GM23248 (cell line): ENCODE results near the gene CACNA1I. TPM values are rescaled to one million over a fixed set of nuclear protein-coding genes. Genes with fewer than 3 reads are reported as not detected.

Source experiments
- DNase-seq: peaks from one replicate; pipeline ENCODE4 v3.0.0-alpha.2; 2015
- H2AFZ ChIP-seq: fragments of 200-600 bp; sonication (generic); 2 replicates; pipeline ENCODE4 v1.6.1; 2016; ENCODE audit warnings: antibody characterized with exemption
- H3F3A ChIP-seq: fragments of 200-600 bp; sonication (generic); 2 replicates; pipeline ENCODE4 v1.6.1; 2016; ENCODE audit warnings: mild to moderate bottlenecking, antibody characterized with exemption, mixed run types; ENCODE audit not compliant: insufficient read depth
- H3K27ac ChIP-seq: fragments of 200-600 bp; sonication (generic); 2 replicates; pipeline ENCODE4 v1.5.1; 2016; ENCODE audit warnings: mild to moderate bottlenecking
- H3K27me3 ChIP-seq: fragments of 200-600 bp; sonication (generic); replicated peaks from 2 replicates; pipeline ENCODE4 v1.6.1; 2016; ENCODE audit warnings: mild to moderate bottlenecking; ENCODE audit not compliant: insufficient read depth
- H3K36me3 ChIP-seq: fragments of 200-600 bp; sonication (generic); 2 replicates; pipeline ENCODE4 v1.6.1; 2016; ENCODE audit warnings: low read depth, mild to moderate bottlenecking
- H3K4me1 ChIP-seq: fragments of 200-600 bp; sonication (generic); 2 replicates; pipeline ENCODE4 v1.6.1; 2016; ENCODE audit warnings: mild to moderate bottlenecking; ENCODE audit not compliant: insufficient read depth
- H3K4me2 ChIP-seq: fragments of 200-600 bp; sonication (generic); one replicate; pipeline ENCODE4 v1.6.1; 2016; ENCODE audit warnings: mild to moderate bottlenecking; ENCODE audit not compliant: unreplicated experiment
- H3K4me3 ChIP-seq: fragments of 200-600 bp; sonication (generic); 2 replicates; pipeline ENCODE4 v1.5.1; 2016; ENCODE audit warnings: mild to moderate bottlenecking
- H3K79me2 ChIP-seq: fragments of 200-600 bp; sonication (generic); 2 replicates; pipeline ENCODE4 v1.6.1; 2016; ENCODE audit warnings: mild to moderate bottlenecking; ENCODE audit not compliant: insufficient read depth
- H3K9ac ChIP-seq: fragments of 200-600 bp; sonication (generic); 2 replicates; pipeline ENCODE4 v1.6.1; 2016; ENCODE audit warnings: mild to moderate bottlenecking
- H3K9me2 ChIP-seq: fragments of 200-600 bp; sonication (generic); 2 replicates; pipeline ENCODE4 v1.6.1; 2016; ENCODE audit warnings: mixed run types, mild to moderate bottlenecking, moderate library complexity; ENCODE audit not compliant: insufficient read depth
- H3K9me3 ChIP-seq: fragments of 200-600 bp; sonication (generic); one replicate; pipeline ENCODE4 v1.6.1; 2017; ENCODE audit warnings: low read depth
- H4K20me1 ChIP-seq: fragments of 200-600 bp; sonication (generic); 2 replicates; pipeline ENCODE4 v1.6.0; 2016; ENCODE audit not compliant: insufficient read depth
- EZH2 ChIP-seq: fragments of 200-600 bp; sonication (generic); IDR thresholded peaks from 2 replicates; pipeline ENCODE4 v1.6.1; 2018; ENCODE audit warnings: antibody characterized with exemption, mild to moderate bottlenecking; ENCODE audit not compliant: insufficient read depth, poor library complexity, severe bottlenecking
- EZH2phosphoT487 ChIP-seq: fragments of 200-600 bp; sonication (generic); IDR thresholded peaks from 2 replicates; pipeline ENCODE4 v1.6.1; 2018; ENCODE audit warnings: antibody characterized with exemption, moderate library complexity, mild to moderate bottlenecking, low read depth; ENCODE audit not compliant: insufficient read depth
- WGBS, 2 experiments: methylation state at CpG; one replicate each; pipeline ENCODE4 v1.1.6; 2015 to 2017; ENCODE audit warnings: low lambda C conversion rate in 2 of 2, low coverage in 1 of 2; ENCODE audit errors: missing lambda C conversion rate in 2 of 2; 5-methylcytosine and 5-hydroxymethylcytosine counted together
- in situ Hi-C: fragments of 300-500 bp; cut with MboI; formaldehyde crosslinking; loops from 2 replicates; pipeline ENCODE4 v1.15.0; 2020
- polyA plus RNA-seq: library from polyadenylated mRNA; unstranded; fragments of >200 nt; fragmentation: Nextera tagmentation; extraction: Ambion mirVana; gene quantifications from 2 replicates; pipeline ENCODE4 v1.2.1, GENCODE V29; 2016
- total RNA-seq: library from RNA; depleted of rRNA; stranded (reverse); fragments of >200 nt; shearing (Covaris generic); gene quantifications from 2 replicates; pipeline ENCODE4 v1.2.3, GENCODE V29; 2014

Gene CACNA1I
- total and polyA plus RNA-seq, 2 experiments from 2014 or later, result not detected

DNA sequence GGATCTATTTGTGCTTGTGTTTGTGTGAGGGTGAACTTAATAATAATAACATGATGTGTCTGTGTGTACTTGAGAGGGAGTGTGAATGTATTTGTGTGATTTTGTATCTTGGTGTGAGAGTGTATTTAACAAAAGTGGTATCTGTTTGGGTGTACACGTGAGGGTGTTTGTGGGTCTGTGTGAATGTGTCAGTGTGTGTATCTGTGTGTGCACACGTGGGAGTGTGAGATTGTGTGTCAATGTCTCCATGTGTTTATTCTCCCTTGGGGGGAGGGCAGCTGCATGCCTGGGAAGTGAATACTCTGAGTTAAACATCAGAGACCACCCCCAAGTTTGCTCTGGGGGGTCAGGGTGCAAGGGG is 23.0 kb upstream of the CACNA1I start:
- Histone ChIP-seq H3K36me3 (no peaks in the 10 kb centered on the region), H4K20me1 (no peaks in the 10 kb centered on the region), H3K79me2 (no peaks in the 10 kb centered on the region), H3K4me1 (no peaks in the 10 kb centered on the region), H3K27ac (no peak overlapping the region), H3K9ac (no peak overlapping the region), H3K4me3 (no peak overlapping the region), H2AFZ (no peak overlapping the region), H3K4me2 (no peak overlapping the region), H3F3A (no peaks in the 10 kb centered on the region), H3K27me3 (peaks cover 8% of the 10 kb centered on the region; the same call in 1 of the 2 replicates), H3K9me2 (no peaks in the 10 kb centered on the region), H3K9me3 (no peaks in the 10 kb centered on the region)
- in situ Hi-C loops, result no loop called here
- 9 to 13% methylated on average over 2 of the region's 2 CpGs for WGBS, 2 experiments
- TF ChIP-seq EZH2phosphoT487, result no peak
- no peak for TF ChIP-seq EZH2
- DNase-seq, result no peak

DNA sequence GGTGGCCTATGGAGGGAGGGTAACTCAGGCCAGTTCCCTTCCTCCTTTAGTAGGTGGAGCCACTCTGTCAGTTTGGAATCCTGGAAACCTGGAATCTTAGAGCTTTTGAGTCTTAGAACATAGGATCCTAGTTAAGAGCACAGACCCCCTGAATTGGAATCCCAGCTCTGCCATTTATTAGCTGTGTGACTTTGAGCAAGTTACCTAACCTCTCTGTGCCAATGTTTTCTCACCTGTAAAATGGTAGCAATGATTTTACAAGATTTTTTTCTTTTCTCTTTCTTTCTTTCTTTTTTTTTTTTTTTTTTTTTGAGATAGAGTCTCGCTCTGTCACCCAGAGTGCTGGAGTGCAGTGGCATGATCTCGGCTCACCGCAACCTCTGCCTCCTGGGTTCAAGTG is 17.1 kb upstream of the CACNA1I start:
- Histone ChIP-seq H3K9me2 (no peaks in the 10 kb centered on the region), H3K4me2 (no peak overlapping the region), H3F3A (no peaks in the 10 kb centered on the region), H3K27me3 (peaks cover 40% of the 10 kb centered on the region), H4K20me1 (no peaks in the 10 kb centered on the region), H3K4me3 (no peak overlapping the region), H2AFZ (no peak overlapping the region), H3K36me3 (no peaks in the 10 kb centered on the region), H3K4me1 (no peaks in the 10 kb centered on the region), H3K9me3 (no peaks in the 10 kb centered on the region), H3K27ac (no peak overlapping the region), H3K79me2 (no peaks in the 10 kb centered on the region), H3K9ac (no peak overlapping the region)
- in situ Hi-C loops, result loop anchor here (25.0 kb wide), 1 partner anchor 784 kb away; the partner anchor contains the start of gene ADSL
- TF ChIP-seq EZH2 (no peak), EZH2phosphoT487 (no peak)
- 68 to 80% methylated on average over 3 of the region's 3 CpGs for WGBS, 2 experiments
- DNase-seq, result no peak

DNA sequence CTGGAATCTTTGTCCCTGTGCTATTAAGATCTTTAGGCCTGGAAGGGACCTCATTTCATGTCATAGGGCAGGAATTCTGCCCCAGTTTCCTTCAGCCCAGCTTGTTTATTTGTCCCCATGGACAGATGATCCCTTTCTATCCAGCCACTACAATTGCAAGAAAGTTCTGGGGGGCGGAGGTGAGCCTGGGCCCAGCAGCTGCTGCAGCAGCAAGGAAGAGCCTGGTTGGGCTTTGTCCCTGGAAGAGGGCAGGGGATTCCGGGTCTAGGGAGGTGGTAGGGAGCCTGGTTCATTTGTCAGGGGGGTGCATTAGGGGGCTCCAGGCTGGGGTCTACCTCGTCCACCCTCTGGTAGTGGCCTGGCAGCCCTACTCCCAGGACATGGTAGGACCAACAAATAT is 16.4 kb upstream of the CACNA1I start:
- in situ Hi-C loops, result loop anchor here (25.0 kb wide), 1 partner anchor 783 kb away; the partner anchor contains the start of gene ADSL
- peaks cover 46% of the 10 kb centered on the region for H3K27me3 ChIP-seq
- TF ChIP-seq EZH2phosphoT487 (no peak), EZH2 (no peak)

DNA sequence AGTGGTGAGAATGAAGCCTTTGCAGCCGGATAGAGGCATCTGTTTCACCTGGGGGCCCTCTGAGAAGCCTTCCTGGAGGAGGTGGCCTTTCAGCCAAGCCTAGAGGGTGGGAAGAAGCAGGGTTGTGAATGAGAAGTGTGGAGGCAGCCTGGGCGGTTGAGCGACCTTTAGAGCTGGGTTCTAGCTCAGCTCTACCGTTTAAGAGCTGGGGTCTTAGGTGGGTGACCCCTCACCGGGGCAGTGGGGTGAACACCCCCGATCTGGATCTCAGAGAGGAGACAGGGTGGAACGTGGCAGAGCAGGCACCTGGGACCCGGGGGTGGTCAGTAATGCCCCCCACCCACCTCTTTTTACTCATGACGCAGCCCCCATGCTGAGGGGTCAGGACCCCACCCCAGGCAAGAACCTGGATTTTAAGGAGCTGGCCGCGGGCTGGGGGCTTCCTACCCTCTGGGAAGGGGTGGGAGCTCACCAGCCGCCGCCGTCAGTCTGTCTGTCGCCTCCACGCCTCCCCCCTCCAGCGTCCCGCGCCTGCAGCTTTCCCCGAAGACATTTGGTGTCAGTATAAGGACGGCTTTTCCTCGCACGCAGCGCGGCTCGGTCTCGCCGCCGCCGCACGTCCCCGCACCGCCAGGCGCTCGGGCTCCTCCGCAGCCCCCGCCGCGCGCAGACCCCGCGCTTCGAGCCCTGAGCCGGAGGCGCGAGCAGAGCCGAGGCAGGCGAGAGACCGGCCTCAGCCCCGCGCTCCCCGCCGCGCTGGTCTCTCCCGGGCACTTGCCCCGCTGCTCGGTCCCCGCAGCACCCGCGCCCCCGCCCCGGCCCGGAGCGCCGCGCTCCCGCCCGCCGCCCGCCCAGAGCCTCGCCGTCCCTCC is 13.3 kb upstream of the CACNA1I start:
- Histone ChIP-seq H3K9me2 (no peaks in the 10 kb centered on the region), H3K4me2 (no peak overlapping the region), H3K27ac (no peak overlapping the region), H3F3A (no peaks in the 10 kb centered on the region), H3K9ac (no peak overlapping the region), H4K20me1 (no peaks in the 10 kb centered on the region), H3K4me1 (no peaks in the 10 kb centered on the region), H3K27me3 (peaks cover 51% of the 10 kb centered on the region), H3K36me3 (no peaks in the 10 kb centered on the region), H2AFZ (no peak overlapping the region), H3K9me3 (no peaks in the 10 kb centered on the region), H3K79me2 (no peaks in the 10 kb centered on the region), H3K4me3 (no peak overlapping the region)
- TF ChIP-seq EZH2 (peak; percentile 84), EZH2phosphoT487 (0 out of 2 replicates have a peak, but pooled peaks have one; percentile 22)
- in situ Hi-C loops, result loop anchor here (25.0 kb wide), 1 partner anchor 780 kb away; the partner anchor contains the start of gene ADSL
- WGBS, 2 experiments, result 6 to 9% methylated on average over 14 to 28 of the region's 72 CpGs
- peak; percentile 36 for DNase-seq

More for the DNA sequence above, 16.4 kb upstream of the CACNA1I start:
- no peaks in the 10 kb centered on the region for H3K9me2 ChIP-seq
- H3K27ac ChIP-seq, result no peak overlapping the region
- no peak overlapping the region for H2AFZ ChIP-seq
- 21 to 23% methylated on average over 3 of the region's 3 CpGs for WGBS, 2 experiments
- no peaks in the 10 kb centered on the region for H3K79me2 ChIP-seq
- H3K4me1 ChIP-seq, result no peaks in the 10 kb centered on the region
- H3F3A ChIP-seq, result no peaks in the 10 kb centered on the region
- no peak overlapping the region for H3K9ac ChIP-seq
- no peaks in the 10 kb centered on the region for H3K36me3 ChIP-seq
- no peak overlapping the region for H3K4me2 ChIP-seq
- DNase-seq, result no peak
- H4K20me1 ChIP-seq, result no peaks in the 10 kb centered on the region
- H3K9me3 ChIP-seq, result no peaks in the 10 kb centered on the region
- no peak overlapping the region for H3K4me3 ChIP-seq
